Measurements from ENCODE around the gene ALG13. TPM values are rescaled to one million over a fixed set of nuclear protein-coding genes. Genes with fewer than 3 reads are reported as not detected.

Gene ALG13
- total RNA-seq, 2 experiments from 2014 or later: 82.2 to 86.2 TPM

DNA sequence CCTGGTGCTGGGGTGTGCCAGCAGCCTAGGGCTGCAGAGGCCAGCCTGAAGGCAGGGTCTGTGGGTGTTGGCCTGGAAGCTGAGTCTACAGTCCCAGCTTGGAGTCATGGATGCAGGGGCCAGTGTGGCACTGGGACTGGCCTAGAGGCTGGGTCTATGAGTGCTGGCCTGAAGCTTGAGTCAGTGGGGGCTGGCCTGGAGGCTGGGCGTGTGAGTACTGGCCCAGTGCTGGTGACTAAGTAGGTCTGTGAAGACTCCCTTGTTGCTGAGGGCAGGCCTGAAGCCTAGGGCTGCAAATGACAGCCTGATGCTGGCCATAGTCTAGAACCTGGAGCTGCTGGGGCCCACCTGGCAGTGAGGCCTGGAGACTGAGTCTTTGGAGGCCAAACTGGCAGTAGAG is 31.3 kb upstream of the ALG13 start:
- no peak for ATAC-seq (ENCODE audit: poor library complexity)
- no peak overlapping the region for H3K4me3 ChIP-seq (ENCODE audit: low read length)
- H3K27ac ChIP-seq (ENCODE audit: low read depth in 1 of 2, low read length in 2 of 2): no peak overlapping the region
- no peak for DNase-seq
- TF ChIP-seq, protein P1, sequence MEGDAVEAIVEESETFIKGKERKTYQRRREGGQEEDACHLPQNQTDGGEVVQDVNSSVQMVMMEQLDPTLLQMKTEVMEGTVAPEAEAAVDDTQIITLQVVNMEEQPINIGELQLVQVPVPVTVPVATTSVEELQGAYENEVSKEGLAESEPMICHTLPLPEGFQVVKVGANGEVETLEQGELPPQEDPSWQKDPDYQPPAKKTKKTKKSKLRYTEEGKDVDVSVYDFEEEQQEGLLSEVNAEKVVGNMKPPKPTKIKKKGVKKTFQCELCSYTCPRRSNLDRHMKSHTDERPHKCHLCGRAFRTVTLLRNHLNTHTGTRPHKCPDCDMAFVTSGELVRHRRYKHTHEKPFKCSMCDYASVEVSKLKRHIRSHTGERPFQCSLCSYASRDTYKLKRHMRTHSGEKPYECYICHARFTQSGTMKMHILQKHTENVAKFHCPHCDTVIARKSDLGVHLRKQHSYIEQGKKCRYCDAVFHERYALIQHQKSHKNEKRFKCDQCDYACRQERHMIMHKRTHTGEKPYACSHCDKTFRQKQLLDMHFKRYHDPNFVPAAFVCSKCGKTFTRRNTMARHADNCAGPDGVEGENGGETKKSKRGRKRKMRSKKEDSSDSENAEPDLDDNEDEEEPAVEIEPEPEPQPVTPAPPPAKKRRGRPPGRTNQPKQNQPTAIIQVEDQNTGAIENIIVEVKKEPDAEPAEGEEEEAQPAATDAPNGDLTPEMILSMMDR (IDR thresholded peaks at IDR 0.05): no peak
- H3K9me3 ChIP-seq (ENCODE audit: control insufficient read depth in 1 of 2, insufficient read depth in 1 of 2, low read length in 2 of 2): peaks cover 0 to 12% of the 10 kb centered on the region in 2 experiments
- Mint-ChIP-seq H3K36me3 (ENCODE audit: low read depth) (no peaks in the 10 kb centered on the region), H3K4me1 (ENCODE audit: low read depth) (no peaks in the 10 kb centered on the region), H3K27ac (no peak overlapping the region), H3K27me3 (no peaks in the 10 kb centered on the region), H3K4me3 (no peak overlapping the region), H3K9me3 (no peaks in the 10 kb centered on the region)
- no peaks in the 10 kb centered on the region for H3K36me3 ChIP-seq (ENCODE audit: insufficient read depth, low read length)
- no peaks in the 10 kb centered on the region for H3K4me1 ChIP-seq (ENCODE audit: insufficient read depth, low read length)
- H3K27me3 ChIP-seq (ENCODE audit: control insufficient read depth in 1 of 2, insufficient read depth in 2 of 2, low read length in 2 of 2): no peaks in the 10 kb centered on the region
- POLR2A ChIA-PET: no interaction called here
- CTCF ChIA-PET: no interaction called here
- intact Hi-C loops (cut with DNase I, micrococcal nuclease): no loop called here

DNA sequence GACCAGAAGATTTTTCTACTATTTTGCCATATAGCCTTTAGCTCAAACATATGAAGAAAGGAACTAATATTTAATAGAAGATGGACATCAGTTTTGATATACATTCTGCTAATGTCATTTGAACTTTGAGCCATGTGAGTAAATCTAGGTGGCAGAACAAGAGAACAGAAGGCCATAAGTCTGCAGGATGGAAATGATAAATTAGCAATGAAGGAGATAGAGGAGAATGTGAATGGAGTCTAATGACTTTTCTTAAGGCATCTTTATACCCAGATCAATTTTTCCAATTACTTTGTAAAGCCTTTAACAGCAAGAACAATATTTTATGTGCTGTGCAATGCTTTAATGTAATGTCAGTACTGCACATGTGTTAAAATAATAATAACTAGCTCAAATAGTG is 30.1 kb upstream of the ALG13 start:
- Histone ChIP-seq H3K27ac (ENCODE audit: low read depth in 1 of 2, low read length in 2 of 2) (no peak overlapping the region), H3K4me1 (ENCODE audit: insufficient read depth, low read length) (no peaks in the 10 kb centered on the region), H3K4me3 (ENCODE audit: low read length) (no peak overlapping the region), H3K36me3 (ENCODE audit: insufficient read depth, low read length) (no peaks in the 10 kb centered on the region), H3K27me3 (ENCODE audit: control insufficient read depth in 1 of 2, insufficient read depth in 2 of 2, low read length in 2 of 2) (no peaks in the 10 kb centered on the region), H3K9me3 (ENCODE audit: control insufficient read depth in 1 of 2, insufficient read depth in 1 of 2, low read length in 2 of 2) (peaks cover 0 to 12% of the 10 kb centered on the region in 2 experiments)
- POLR2A ChIA-PET: no interaction called here
- peaks cover 4% of the 10 kb centered on the region for H3K27me3 Mint-ChIP-seq
- H3K9me3 Mint-ChIP-seq: no peaks in the 10 kb centered on the region
- CTCF ChIA-PET: no interaction called here
- intact Hi-C loops (cut with DNase I, micrococcal nuclease): no loop called here
- ATAC-seq (ENCODE audit: poor library complexity) (no peak), DNase-seq (no peak)
- H3K36me3 Mint-ChIP-seq (ENCODE audit: low read depth): no peaks in the 10 kb centered on the region
- H3K4me3 Mint-ChIP-seq: no peak overlapping the region
- no peaks in the 10 kb centered on the region for H3K4me1 Mint-ChIP-seq (ENCODE audit: low read depth)
- no peak overlapping the region for H3K27ac Mint-ChIP-seq
- TF ChIP-seq, protein P1 (IDR thresholded peaks at IDR 0.05): no peak

DNA sequence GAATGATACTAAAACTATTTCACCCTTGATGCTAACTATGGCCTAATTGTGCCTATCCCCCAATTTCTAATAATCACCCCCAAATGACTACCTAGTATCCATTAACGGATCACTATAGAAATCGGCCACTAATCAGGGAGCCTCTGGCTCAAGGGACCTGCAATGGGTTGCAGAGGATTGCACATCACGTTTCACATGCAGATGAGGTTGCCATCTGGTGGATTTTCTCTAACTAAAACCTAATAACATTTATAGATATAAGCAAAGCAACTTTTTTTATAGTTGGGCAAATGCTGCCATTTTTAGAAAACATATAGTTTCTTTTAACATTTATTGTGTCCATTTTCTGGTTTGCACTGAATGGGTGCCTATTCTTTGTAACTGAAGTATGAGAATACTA is 28.3 kb upstream of the ALG13 start:
- intact Hi-C loops (cut with DNase I, micrococcal nuclease): no loop called here
- H3K9me3 Mint-ChIP-seq: no peaks in the 10 kb centered on the region

More for the DNA sequence above, 28.3 kb upstream of the ALG13 start:
- H3K27me3 Mint-ChIP-seq: peaks cover 8% of the 10 kb centered on the region
- Histone ChIP-seq H3K4me1 (ENCODE audit: insufficient read depth, low read length) (no peaks in the 10 kb centered on the region), H3K27ac (ENCODE audit: low read depth in 1 of 2, low read length in 2 of 2) (no peak overlapping the region), H3K27me3 (ENCODE audit: control insufficient read depth in 1 of 2, insufficient read depth in 2 of 2, low read length in 2 of 2) (no peaks in the 10 kb centered on the region), H3K4me3 (ENCODE audit: low read length) (no peak overlapping the region), H3K9me3 (ENCODE audit: control insufficient read depth in 1 of 2, insufficient read depth in 1 of 2, low read length in 2 of 2) (peaks cover 0 to 12% of the 10 kb centered on the region in 2 experiments), H3K36me3 (ENCODE audit: insufficient read depth, low read length) (no peaks in the 10 kb centered on the region)
- ATAC-seq (ENCODE audit: poor library complexity) (no peak), DNase-seq (no peak)
- H3K36me3 Mint-ChIP-seq (ENCODE audit: low read depth): no peaks in the 10 kb centered on the region
- CTCF ChIA-PET: no interaction called here
- H3K4me1 Mint-ChIP-seq (ENCODE audit: low read depth): no peaks in the 10 kb centered on the region
- no peak overlapping the region for H3K4me3 Mint-ChIP-seq
- POLR2A ChIA-PET: no interaction called here
- TF ChIP-seq, protein P1 (IDR thresholded peaks at IDR 0.05): no peak
- no peak overlapping the region for H3K27ac Mint-ChIP-seq
